SU-DHL-6 (cell line): ENCODE results near the gene METAP1.
"Not testable (repeated sequence)": the region's sequence is repeated elsewhere in the genome, so short reads cannot be mapped to it uniquely, and the experiment has no call there.

Experiments
- H2AFZ ChIP-seq: fragments of 200-600 bp; sonication (generic); 2 replicates; pipeline ENCODE4 v1.6.1; 2014; ENCODE audit warnings: low read depth, mild to moderate bottlenecking, moderate library complexity, mixed read lengths, antibody characterized with exemption, low read length; ENCODE audit not compliant: severe bottlenecking
- H3F3A ChIP-seq: fragments of 200-600 bp; shearing (Covaris generic); 2 replicates; pipeline ENCODE4 v1.6.0; 2016; ENCODE audit warnings: antibody characterized with exemption, mild to moderate bottlenecking; ENCODE audit not compliant: insufficient read depth
- H3K27ac ChIP-seq: fragments of 200-600 bp; sonication (generic); 2 replicates; pipeline ENCODE4 v1.5.1; 2016; ENCODE audit warnings: low read depth, mild to moderate bottlenecking, low read length, moderate library complexity, mixed read lengths
- H3K27me3 ChIP-seq: fragments of 200-600 bp; sonication (generic), shearing (Covaris generic); 2 replicates; pipeline ENCODE4 v1.6.0; 2014; ENCODE audit warnings: mild to moderate bottlenecking, low read length
- H3K36me3 ChIP-seq: fragments of 200-600 bp; sonication (generic); 2 replicates; pipeline ENCODE4 v1.6.1; 2014; ENCODE audit warnings: mild to moderate bottlenecking, low read length, mixed read lengths
- H3K4me2 ChIP-seq: fragments of 300-600, 200-600 bp; shearing (Covaris generic), sonication (generic); 2 replicates; pipeline ENCODE4 v1.6.0; 2014; ENCODE audit warnings: low read length, low read depth, mild to moderate bottlenecking; ENCODE audit not compliant: poor library complexity, severe bottlenecking
- H3K4me3 ChIP-seq: fragments of 200-600 bp; sonication (generic); 2 replicates; pipeline ENCODE4 v1.5.1; 2014; ENCODE audit warnings: antibody characterized with exemption, low read length, mild to moderate bottlenecking, mixed read lengths; ENCODE audit not compliant: insufficient read depth, poor library complexity, severe bottlenecking
- H3K79me2 ChIP-seq: fragments of 200-600 bp; sonication (generic); 2 replicates; pipeline ENCODE4 v1.6.1; 2014; ENCODE audit warnings: mild to moderate bottlenecking, low read length, moderate library complexity; ENCODE audit not compliant: insufficient read depth
- H3K9ac ChIP-seq: fragments of 200-600 bp; sonication (generic); 2 replicates; pipeline ENCODE4 v1.7.0; 2014; ENCODE audit warnings: mild to moderate bottlenecking, low read length
- H3K9me2 ChIP-seq: fragments of 200-600 bp; sonication (generic); replicated peaks from 2 replicates; pipeline ENCODE4 v1.6.1; 2014; ENCODE audit warnings: low read length; ENCODE audit not compliant: insufficient read depth
- H3K9me3 ChIP-seq: fragments of 200-600 bp; sonication (generic); 2 replicates; pipeline ENCODE4 v1.6.1; 2014; ENCODE audit warnings: low read length, mixed read lengths; ENCODE audit not compliant: insufficient read depth
- H4K20me1 ChIP-seq: fragments of 200-600 bp; sonication (generic); 2 replicates; pipeline ENCODE4 v1.6.1; 2014; ENCODE audit warnings: low read depth, mild to moderate bottlenecking, antibody characterized with exemption, low read length, moderate library complexity, mixed read lengths
- CTCF ChIP-seq: fragments of 200-600 bp; sonication (generic); IDR thresholded peaks from one replicate; pipeline ENCODE4 v1.5.1; 2017; ENCODE audit warnings: antibody characterized with exemption, mild to moderate bottlenecking, low read length, moderate library complexity; ENCODE audit not compliant: insufficient read depth, poor library complexity, severe bottlenecking
- EZH2phosphoT487 ChIP-seq: fragments of 200-600 bp; sonication (generic), shearing (Covaris generic); conservative IDR thresholded peaks from 2 replicates; pipeline ENCODE4 v1.6.1; 2018; ENCODE audit warnings: mild to moderate bottlenecking, antibody characterized with exemption, low read length, moderate library complexity, mixed read lengths

Gene METAP1

GRCh38 chr4:99103166-99103565 is 107.6 kb downstream of the METAP1 start:
- H3K9me3 ChIP-seq, result no peaks in the 10 kb centered on the region
- H3K9ac ChIP-seq, result no peak overlapping the region
- no peaks in the 10 kb centered on the region for H4K20me1 ChIP-seq
- H3F3A ChIP-seq, result no peaks in the 10 kb centered on the region
- no peaks in the 10 kb centered on the region for H3K9me2 ChIP-seq
- TF ChIP-seq CTCF, result no peak
- no peak for TF ChIP-seq EZH2phosphoT487
- H3K27ac ChIP-seq, result no peak overlapping the region
- no peak overlapping the region for H3K4me3 ChIP-seq
- no peaks in the 10 kb centered on the region for H3K27me3 ChIP-seq
- H3K4me2 ChIP-seq, result no peak overlapping the region
- no peak overlapping the region for H2AFZ ChIP-seq
- H3K36me3 ChIP-seq, result no peaks in the 10 kb centered on the region
- no peaks in the 10 kb centered on the region for H3K79me2 ChIP-seq

- no peak overlapping the region for H3K27ac ChIP-seq
- H3K9ac ChIP-seq, result no peak overlapping the region
- no peaks in the 10 kb centered on the region for H3F3A ChIP-seq
These were observed 108.6 kb downstream of the METAP1 start for GRCh38 chr4:99104153-99104552.

GRCh38 chr4:99109286-99109685 is 113.8 kb downstream of the METAP1 start:
- H3K9ac ChIP-seq, H3F3A ChIP-seq, H3K9me3 ChIP-seq, H3K4me2 ChIP-seq, H3K27ac ChIP-seq, H3K4me3 ChIP-seq, H3K9me2 ChIP-seq, H3K27me3 ChIP-seq, H3K79me2 ChIP-seq, H3K36me3 ChIP-seq, H2AFZ ChIP-seq, H4K20me1 ChIP-seq: not testable (repeated sequence)

More at GRCh38 chr4:99104153-99104552, 108.6 kb downstream of the METAP1 start:
- Histone ChIP-seq H2AFZ (no peak overlapping the region), H3K79me2 (no peaks in the 10 kb centered on the region), H3K9me2 (no peaks in the 10 kb centered on the region), H3K4me3 (no peak overlapping the region), H3K27me3 (no peaks in the 10 kb centered on the region), H3K36me3 (no peaks in the 10 kb centered on the region), H4K20me1 (no peaks in the 10 kb centered on the region), H3K9me3 (no peaks in the 10 kb centered on the region), H3K4me2 (no peak overlapping the region)
- TF ChIP-seq CTCF (no peak), EZH2phosphoT487 (no peak)
